T47D (cell line): ENCODE results near the gene CD320.

Source experiments
- DNase-seq, 2 experiments: peaks; one replicate each; pipeline versions ENCODE4 v3.0.0 to v3.0.0-alpha.2; 2011 to 2012; ENCODE audit warnings: low read depth in 1 of 2, low spot score in 1 of 2
- JUND ChIP-seq: IDR thresholded peaks from 2 replicates; pipeline ENCODE4 v1.6.1; 2012; ENCODE audit warnings: low read depth
- in situ Hi-C: cut with HindIII; loops from 2 replicates; pipeline ENCODE4 v1.10.0; 2016; ENCODE audit warnings: low sequenced_read_pairs, low pct_unique_long_range_greater_than_20kb

Gene CD320

DNA sequence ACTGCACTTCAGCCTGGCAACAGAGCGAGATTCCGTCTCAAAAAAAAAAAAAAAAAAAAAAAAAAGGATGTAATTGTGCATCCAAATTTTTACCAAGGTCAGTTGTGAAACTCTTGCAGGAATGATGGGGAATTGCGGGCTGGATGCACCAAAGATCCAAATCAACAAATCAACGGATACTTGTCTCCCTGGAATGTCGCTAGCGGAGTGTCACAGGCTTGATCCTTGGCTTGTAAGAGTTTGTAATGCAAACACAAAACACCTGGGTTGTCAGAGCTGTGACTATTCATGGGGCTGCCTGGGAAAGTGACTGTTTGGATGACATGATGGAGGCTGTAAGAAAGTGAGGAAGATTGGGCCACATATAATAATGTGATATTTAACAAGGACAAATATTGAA lies 30.7 kb upstream of the CD320 start:
- DNase-seq: no peak
- in situ Hi-C loops: no loop called here
- TF ChIP-seq JUND: no peak

DNA sequence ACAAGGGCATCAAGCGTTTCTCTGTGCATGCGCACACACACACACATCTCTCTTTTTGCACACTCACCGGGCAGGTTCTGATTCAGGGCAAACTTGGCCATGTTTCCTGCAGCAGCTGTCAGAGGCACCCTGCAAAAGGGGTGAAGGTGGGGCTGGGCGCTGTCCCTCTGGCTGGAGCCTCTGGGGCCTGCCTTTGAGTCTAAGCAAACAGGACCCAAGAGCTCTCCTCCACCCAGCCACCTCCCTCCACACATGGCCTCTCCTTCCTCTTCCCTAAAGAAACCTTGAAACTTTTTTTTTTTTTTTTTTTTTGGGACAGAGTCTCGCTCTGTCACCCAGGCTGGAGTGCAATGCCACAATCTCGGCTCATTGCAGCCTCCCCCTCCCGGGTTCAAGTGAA lies 29.6 kb upstream of the CD320 start:
- TF ChIP-seq JUND: no peak

DNA sequence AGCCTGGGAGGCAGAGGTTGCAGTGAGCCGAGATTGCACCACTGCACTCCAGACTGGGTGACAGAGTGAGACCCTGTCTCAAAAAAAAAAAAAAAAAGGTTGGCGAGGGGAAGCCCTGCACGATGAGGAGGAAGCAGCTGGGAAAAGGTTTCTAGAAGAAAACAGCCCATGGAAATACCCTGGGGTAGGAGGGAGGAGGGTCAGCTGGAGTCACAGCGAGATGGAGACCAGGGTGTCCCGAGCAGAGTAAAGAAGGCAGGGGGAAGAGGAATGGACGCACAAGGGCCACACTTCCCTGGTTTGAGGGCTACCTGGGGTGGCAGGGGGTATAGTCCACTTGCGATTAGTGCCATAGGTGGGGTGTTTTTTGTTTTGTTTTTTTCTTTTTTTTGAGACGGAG lies 28.5 kb upstream of the CD320 start:
- DNase-seq: no peak
- in situ Hi-C loops: no loop called here
- TF ChIP-seq JUND: no peak

More for the DNA sequence above, 29.6 kb upstream of the CD320 start:
- in situ Hi-C loops: no loop called here
- no peak for DNase-seq

DNA sequence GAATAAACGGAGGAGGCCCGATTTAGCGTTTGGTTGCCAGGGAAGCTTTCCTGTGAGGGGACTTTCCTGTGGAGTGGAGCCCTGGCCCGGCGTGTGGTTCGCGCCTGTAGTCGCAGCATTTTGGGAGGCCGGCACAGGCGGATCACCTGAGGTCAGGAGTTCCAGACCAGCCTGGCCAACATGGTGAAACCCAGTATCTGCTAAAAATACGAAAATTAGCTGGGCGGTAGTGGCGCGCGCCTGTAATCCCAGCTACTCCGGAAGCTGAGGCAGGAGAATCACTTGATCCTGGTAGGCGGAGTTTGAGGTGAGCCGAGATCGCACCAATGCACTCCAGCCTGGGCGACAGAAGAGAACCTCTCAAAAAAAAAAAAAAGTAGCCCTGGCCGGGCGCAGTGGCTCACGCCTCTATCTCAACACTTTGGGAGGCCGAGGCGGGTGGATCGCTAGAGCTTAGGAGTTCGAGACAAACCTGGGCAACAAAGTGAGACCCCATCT lies 28.0 kb upstream of the CD320 start:
- no peak for TF ChIP-seq JUND
- DNase-seq: no peak
- in situ Hi-C loops: no loop called here

DNA sequence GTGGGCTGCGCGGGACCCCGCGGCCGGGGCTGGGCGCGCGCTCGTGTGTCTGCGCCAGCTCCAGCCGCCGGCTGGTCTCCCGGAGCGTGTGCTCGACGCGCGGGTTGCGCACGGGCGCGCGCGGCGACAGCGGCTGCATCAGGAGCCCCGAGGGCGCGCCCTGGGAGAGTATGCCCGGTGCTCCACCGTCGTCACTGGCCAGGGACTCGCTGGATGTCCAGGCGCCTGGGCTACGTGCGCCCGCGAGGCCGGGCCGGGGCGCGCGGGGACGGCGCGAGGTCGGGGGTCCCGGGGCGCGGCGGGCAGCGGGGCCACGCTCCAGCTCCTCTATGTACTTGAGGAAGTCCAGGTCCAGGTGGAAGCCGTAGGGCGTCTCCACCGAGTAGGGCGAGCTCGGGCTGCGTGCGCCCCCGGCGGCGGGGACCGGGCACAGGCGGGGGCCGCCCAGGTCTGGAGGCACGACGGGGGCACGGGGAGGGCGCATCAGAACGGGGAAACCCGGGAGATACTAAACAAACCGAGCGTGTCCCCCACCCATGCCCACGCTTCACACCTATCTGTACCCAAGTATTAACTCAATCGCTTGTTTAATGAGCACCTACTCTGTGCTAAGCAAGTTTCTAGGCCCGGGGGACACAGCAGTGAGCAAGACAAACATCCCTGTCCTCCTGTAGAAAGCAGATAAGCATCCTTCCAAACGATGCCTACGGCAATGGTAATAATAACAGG lies 27.3 kb upstream of the CD320 start:
- DNase-seq: no peak
- in situ Hi-C loops: no loop called here
- TF ChIP-seq JUND: no peak

DNA sequence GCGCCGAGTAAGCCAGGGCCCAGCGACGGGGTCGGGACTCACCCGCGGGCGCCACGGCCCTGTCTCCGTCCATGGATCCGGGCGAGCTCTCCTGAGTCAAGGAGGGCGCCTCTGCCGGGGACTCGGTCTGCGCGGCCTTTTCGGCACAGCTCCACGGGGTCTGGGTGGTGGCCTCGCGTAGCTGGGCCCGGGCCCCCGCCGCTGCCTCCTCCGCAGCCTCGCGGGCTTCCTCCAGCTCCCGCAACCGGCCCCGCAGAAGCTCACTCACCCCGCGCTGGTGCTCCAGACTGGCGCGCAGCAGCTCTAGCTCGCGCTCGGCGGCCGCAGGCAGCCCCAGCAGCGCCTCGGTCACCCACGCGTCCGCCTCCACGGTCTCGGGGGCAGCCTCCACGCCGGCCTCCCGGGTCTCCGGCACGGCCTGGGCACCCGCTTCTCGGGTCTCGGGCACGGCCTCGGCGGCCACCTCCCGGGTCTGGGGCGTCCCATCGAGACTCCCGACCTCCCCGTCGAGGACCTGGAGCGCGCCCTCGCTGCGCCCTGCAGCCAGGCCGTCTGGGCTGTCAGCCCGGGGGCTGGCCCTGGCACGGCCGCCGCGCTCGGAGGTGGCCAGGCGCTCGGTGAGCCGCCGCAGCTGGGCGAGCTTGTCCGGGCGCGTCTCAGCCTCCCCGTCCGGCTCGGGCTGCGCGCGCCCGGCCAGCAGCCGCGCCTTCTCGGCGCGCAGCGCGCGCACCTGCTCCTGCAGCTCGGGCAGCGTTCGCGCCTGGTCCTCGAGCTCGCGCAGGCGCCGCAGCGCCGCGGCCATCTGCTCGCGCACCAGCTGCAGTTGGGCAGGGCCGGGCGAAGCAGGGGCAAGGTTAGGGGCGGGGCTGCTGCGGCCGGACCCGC lies 26.5 kb upstream of the CD320 start:
- peak; percentile 88 to 91 for DNase-seq
- TF ChIP-seq JUND: no peak
- in situ Hi-C loops: no loop called here

DNA sequence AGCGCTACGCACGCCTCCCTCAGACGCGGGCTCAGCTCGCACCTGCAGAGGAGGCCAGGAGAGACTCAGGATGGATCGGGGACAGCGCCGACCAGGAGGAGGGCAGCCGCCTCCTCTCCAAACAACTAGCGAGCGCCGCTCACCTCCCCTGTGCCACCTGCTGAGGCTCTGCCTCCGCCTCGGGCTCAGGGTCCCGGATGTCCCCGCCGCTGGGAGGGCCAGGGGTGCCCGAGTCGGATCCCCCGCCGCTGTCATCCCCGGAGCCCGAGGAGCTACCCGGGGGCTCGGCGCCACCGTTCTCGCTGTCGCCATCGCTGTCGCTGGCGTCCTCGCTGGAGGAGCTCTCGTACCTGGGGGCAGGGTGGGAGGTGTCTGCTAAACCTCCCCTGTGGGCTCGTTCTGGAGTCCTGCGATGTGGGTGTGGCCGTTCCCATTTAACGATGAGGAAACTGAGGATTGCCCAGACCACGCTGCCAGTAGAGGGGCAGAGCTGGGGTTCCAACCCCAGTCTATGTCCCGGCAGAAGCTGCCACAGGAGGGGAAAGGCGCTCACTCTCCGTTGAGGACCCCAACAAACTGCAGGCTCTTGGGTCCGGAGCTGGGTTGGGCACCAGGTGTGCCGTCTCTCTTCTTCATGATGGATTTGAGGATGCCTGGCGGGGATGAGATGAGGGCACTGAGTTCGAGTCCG lies 25.8 kb upstream of the CD320 start:
- TF ChIP-seq JUND: no peak
- in situ Hi-C loops: no loop called here
- no peak for DNase-seq

DNA sequence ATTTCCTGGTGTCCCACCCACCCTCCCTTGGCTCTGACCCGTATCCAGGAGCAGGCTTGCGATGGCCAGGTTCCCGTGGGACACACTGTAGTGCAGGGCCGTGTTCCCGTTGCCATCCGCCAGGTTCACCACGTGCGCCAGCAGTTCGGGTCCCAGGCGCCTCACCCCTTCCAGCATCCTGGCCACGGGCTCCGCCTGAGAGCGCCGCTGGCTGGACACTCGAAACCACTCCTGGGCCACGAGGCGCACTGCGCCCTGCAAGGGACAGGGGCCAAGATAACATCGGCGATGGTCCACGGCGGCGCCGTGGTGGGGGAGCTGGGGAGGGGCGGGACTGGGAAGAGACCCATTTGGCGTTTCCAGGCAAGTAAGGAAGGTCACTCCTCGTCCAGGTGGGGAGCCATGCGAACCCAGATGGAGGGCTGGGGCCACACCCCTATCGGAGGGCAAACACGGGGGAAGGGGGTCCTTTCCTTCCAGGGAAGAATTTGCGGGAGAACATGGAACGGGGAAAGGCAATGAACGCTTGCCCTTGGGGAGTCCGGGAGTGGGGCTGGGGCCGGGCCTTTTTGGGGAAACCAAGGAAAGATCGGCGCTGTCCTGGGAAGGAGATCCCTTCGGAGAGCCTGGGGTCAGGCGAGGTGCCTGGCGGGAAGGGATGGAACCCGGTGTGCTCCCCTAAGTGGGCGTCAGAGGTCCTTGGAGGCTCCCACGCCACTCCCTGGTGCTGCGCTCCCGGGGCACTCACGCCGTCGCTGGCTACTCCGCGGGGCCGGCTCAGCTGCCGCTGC lies 25.0 kb upstream of the CD320 start:
- in situ Hi-C loops: no loop called here
- no peak for TF ChIP-seq JUND
- DNase-seq: no peak

DNA sequence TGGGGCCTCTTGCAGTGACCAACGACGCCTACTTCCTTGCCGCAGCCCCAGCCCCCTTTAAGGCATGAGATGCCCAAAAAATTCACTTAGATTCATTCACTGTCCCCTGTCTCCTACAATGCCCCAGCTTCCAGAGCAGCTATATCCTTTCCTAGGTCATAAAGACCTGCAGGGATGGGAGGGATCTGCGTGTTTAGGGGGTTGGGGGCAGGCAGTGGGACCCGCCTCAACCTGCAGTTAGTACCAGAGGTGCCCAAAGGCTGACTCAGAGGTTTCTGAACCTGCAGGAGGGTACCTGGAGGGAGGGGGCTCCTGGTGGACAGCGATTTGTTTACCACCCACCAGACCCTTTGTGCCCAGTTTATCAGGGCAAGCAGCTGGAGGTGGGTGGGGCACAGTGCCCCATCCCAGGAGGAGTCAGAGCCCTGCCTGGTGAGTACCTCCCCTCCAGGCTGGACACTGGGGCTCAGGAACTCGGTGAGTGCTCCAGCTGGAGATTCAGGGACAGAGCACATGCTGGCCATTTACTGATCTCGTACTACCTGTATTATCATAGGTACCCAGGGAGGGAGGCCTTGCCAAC lies 23.2 kb upstream of the CD320 start:
- in situ Hi-C loops: no loop called here
- no peak for DNase-seq
- TF ChIP-seq JUND: no peak

DNA sequence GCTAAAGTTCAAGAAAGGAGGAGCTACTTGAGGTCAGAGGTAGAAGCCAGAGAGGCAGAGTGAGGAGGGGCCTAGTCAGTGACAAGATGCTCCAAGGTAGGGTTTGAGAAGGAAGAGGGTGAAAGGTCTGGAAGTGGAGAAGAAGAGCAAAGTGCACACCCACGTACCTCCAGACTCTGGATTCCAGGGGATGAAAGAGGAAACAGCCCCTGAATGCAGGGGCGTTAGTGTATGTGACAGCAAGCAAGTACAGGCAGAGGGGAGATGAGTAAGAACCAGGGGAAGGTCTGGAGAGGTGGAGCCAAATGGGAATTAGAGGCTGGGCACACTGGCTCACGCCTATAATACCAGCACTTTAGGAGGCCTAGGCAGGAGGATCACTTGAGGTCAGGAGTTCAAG lies 21.8 kb upstream of the CD320 start:
- in situ Hi-C loops: no loop called here
- no peak for DNase-seq
- no peak for TF ChIP-seq JUND

DNA sequence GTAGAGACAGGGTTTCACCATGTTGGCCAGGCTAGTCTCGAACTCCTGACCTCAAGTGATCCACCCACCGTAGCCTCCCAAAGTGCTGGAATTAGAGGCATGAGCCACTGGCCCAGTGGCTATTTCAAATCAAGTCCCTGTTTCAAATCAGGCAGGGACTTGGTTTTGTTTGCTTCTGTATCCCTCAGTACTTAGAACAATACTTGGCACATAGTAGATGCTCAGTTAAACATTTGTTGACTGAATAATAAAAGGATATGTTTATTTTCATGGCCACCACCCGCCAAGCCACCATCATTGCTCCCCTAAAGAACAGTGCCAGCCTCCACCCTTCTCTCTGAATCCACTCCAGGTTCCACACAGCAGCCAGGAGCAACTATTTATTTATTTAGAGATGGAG lies 17.3 kb upstream of the CD320 start:
- no peak for TF ChIP-seq JUND
- in situ Hi-C loops: no loop called here
- DNase-seq: no peak
